Measurements from ENCODE around the gene CCNI2. TPM values are rescaled to one million over a fixed set of nuclear protein-coding genes. Genes with fewer than 3 reads are reported as not detected.

The CCNI2 gene
- total and polyA plus RNA-seq, 10 of the 15 experiments (the other 5 are each of a cell fraction or from before 2014, with no cell fraction given) = 1.8 to 8.0 (median 3.2) TPM

DNA sequence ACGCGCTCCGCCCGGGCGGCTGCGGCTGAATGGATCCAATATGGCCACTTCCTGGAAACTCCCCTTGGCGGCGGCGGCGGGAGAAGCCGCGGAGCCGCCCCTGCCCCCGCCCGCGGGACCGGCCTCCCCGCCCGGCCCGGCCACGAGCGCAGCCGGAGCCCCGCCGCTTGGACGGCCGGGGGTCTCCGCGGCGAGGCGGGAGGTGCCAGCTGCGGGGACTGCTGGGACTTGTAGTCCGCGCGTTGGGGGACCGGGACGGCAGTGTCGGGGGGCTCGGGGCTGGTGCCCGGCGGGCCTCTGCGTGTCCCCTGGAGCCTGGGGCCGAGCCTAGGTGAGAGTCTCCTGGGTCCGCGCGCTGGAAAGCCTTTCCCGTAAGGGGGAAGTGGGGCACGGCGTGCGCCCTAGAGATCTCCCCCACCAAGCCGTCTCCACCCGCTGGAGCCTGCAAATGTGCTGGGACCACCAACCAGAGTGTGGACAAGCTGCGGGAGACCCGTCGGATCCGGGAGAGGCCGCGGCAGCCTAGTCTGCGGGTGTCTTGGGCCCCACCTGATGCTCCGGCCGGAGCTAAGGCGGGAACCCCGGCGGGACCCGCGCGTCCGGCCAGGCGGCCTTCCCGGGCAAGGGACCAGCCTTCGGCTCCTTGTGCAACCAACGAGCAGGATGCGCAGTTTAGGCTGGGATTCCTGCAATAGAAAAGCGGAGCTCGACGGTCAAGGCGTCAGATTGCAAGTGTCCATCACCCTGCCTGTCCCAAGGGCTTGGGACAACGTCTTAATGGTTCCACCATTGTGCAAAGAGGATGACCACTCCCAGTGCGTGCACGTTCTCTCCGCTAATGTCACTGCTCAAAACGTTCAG is 30.2 kb downstream of the CCNI2 start, which contains the start of gene SEPTIN8 (continued):
- TF ChIP-seq, protein P1, sequence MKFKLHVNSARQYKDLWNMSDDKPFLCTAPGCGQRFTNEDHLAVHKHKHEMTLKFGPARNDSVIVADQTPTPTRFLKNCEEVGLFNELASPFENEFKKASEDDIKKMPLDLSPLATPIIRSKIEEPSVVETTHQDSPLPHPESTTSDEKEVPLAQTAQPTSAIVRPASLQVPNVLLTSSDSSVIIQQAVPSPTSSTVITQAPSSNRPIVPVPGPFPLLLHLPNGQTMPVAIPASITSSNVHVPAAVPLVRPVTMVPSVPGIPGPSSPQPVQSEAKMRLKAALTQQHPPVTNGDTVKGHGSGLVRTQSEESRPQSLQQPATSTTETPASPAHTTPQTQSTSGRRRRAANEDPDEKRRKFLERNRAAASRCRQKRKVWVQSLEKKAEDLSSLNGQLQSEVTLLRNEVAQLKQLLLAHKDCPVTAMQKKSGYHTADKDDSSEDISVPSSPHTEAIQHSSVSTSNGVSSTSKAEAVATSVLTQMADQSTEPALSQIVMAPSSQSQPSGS (IDR thresholded peaks at IDR 0.05; ENCODE audit: low read length) = no peak
- TF ChIP-seq SREBF2 (IDR thresholded peaks at IDR 0.05; ENCODE audit: low read length) (no peak), BCL11A (IDR thresholded peaks at IDR 0.05; ENCODE audit: low read depth, low read length) (no peak), ZNF217 (IDR thresholded peaks at IDR 0.05) (no peak), ESRRA (IDR thresholded peaks at IDR 0.05; ENCODE audit: low read length) (no peak), RFX5 (IDR thresholded peaks at IDR 0.05; ENCODE audit: low read depth, low read length) (no peak), FOXM1 (IDR thresholded peaks at IDR 0.05; ENCODE audit: low read depth, low read length) (no peak), GATAD2B (conservative IDR thresholded peaks at IDR 0.05; ENCODE audit: low read depth) (no peak; the same call in 1 of the 2 replicates), JUND (IDR thresholded peaks at IDR 0.05; ENCODE audit: low read depth, low read length) (no peak), FOS (IDR thresholded peaks at IDR 0.05; ENCODE audit: borderline replicate concordance, extremely low read depth, insufficient read length) (no peak), SIX5 (IDR thresholded peaks at IDR 0.05; ENCODE audit: low read depth, low read length, severe bottlenecking) (peak; percentile 67), IKZF1 (conservative IDR thresholded peaks at IDR 0.05) (peak; percentile 87), CBFB (IDR thresholded peaks at IDR 0.05; ENCODE audit: low read depth) (no peak), BACH1 (IDR thresholded peaks at IDR 0.05; ENCODE audit: borderline replicate concordance) (no peak; the same call in 1 of the 2 replicates)
- TF ChIP-seq, protein P2, sequence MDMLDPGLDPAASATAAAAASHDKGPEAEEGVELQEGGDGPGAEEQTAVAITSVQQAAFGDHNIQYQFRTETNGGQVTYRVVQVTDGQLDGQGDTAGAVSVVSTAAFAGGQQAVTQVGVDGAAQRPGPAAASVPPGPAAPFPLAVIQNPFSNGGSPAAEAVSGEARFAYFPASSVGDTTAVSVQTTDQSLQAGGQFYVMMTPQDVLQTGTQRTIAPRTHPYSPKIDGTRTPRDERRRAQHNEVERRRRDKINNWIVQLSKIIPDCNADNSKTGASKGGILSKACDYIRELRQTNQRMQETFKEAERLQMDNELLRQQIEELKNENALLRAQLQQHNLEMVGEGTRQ (IDR thresholded peaks at IDR 0.05; ENCODE audit: borderline replicate concordance, low read depth, low read length) = no peak
- TF ChIP-seq, protein P3, sequence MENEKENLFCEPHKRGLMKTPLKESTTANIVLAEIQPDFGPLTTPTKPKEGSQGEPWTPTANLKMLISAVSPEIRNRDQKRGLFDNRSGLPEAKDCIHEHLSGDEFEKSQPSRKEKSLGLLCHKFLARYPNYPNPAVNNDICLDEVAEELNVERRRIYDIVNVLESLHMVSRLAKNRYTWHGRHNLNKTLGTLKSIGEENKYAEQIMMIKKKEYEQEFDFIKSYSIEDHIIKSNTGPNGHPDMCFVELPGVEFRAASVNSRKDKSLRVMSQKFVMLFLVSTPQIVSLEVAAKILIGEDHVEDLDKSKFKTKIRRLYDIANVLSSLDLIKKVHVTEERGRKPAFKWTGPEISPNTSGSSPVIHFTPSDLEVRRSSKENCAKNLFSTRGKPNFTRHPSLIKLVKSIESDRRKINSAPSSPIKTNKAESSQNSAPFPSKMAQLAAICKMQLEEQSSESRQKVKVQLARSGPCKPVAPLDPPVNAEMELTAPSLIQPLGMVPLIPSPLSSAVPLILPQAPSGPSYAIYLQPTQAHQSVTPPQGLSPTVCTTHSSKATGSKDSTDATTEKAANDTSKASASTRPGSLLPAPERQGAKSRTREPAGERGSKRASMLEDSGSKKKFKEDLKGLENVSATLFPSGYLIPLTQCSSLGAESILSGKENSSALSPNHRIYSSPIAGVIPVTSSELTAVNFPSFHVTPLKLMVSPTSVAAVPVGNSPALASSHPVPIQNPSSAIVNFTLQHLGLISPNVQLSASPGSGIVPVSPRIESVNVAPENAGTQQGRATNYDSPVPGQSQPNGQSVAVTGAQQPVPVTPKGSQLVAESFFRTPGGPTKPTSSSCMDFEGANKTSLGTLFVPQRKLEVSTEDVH (IDR thresholded peaks at IDR 0.05; ENCODE audit: low read depth, partially characterized antibody) = no peak
- TF ChIP-seq, protein P4, sequence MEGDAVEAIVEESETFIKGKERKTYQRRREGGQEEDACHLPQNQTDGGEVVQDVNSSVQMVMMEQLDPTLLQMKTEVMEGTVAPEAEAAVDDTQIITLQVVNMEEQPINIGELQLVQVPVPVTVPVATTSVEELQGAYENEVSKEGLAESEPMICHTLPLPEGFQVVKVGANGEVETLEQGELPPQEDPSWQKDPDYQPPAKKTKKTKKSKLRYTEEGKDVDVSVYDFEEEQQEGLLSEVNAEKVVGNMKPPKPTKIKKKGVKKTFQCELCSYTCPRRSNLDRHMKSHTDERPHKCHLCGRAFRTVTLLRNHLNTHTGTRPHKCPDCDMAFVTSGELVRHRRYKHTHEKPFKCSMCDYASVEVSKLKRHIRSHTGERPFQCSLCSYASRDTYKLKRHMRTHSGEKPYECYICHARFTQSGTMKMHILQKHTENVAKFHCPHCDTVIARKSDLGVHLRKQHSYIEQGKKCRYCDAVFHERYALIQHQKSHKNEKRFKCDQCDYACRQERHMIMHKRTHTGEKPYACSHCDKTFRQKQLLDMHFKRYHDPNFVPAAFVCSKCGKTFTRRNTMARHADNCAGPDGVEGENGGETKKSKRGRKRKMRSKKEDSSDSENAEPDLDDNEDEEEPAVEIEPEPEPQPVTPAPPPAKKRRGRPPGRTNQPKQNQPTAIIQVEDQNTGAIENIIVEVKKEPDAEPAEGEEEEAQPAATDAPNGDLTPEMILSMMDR (IDR thresholded peaks at IDR 0.05 in 2 of 3, conservative IDR thresholded peaks at IDR 0.05 in 1 of 3; ENCODE audit: control insufficient read depth in 2 of 3, extremely low read depth in 1 of 3, insufficient read depth in 1 of 3, low read depth in 3 of 3, low read length in 3 of 3) = no peak
- TF ChIP-seq, protein P5, sequence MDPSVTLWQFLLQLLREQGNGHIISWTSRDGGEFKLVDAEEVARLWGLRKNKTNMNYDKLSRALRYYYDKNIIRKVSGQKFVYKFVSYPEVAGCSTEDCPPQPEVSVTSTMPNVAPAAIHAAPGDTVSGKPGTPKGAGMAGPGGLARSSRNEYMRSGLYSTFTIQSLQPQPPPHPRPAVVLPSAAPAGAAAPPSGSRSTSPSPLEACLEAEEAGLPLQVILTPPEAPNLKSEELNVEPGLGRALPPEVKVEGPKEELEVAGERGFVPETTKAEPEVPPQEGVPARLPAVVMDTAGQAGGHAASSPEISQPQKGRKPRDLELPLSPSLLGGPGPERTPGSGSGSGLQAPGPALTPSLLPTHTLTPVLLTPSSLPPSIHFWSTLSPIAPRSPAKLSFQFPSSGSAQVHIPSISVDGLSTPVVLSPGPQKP (IDR thresholded peaks at IDR 0.05; ENCODE audit: low read depth, low read length) = no peak
- TF ChIP-seq, protein P6, sequence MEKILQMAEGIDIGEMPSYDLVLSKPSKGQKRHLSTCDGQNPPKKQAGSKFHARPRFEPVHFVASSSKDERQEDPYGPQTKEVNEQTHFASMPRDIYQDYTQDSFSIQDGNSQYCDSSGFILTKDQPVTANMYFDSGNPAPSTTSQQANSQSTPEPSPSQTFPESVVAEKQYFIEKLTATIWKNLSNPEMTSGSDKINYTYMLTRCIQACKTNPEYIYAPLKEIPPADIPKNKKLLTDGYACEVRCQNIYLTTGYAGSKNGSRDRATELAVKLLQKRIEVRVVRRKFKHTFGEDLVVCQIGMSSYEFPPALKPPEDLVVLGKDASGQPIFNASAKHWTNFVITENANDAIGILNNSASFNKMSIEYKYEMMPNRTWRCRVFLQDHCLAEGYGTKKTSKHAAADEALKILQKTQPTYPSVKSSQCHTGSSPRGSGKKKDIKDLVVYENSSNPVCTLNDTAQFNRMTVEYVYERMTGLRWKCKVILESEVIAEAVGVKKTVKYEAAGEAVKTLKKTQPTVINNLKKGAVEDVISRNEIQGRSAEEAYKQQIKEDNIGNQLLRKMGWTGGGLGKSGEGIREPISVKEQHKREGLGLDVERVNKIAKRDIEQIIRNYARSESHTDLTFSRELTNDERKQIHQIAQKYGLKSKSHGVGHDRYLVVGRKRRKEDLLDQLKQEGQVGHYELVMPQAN (conservative IDR thresholded peaks at IDR 0.05) = 0 out of 2 replicates have a peak, but pooled peaks have one; percentile 10
